ES-I3 (cell line): ENCODE measurements around the gene ARID5B.

Experiments used
- H3K36me3 ChIP-seq: 2 replicates; pipeline ENCODE4 v1.6.1; 2013; ENCODE audit warnings: mild to moderate bottlenecking, low read length, control low read depth, moderate library complexity; ENCODE audit not compliant: insufficient read depth
- H3K4me1 ChIP-seq: 2 replicates; pipeline ENCODE4 v1.6.1; 2013; ENCODE audit warnings: mild to moderate bottlenecking, control low read depth, low read length; ENCODE audit not compliant: insufficient read depth
- H3K9ac ChIP-seq: 2 replicates; pipeline ENCODE4 v1.6.1; 2013; ENCODE audit warnings: low read depth, mild to moderate bottlenecking, low read length, moderate library complexity
- H3K9me3 ChIP-seq: 2 replicates; pipeline ENCODE4 v1.6.1; 2013; ENCODE audit warnings: mild to moderate bottlenecking, low read length, moderate library complexity; ENCODE audit not compliant: control insufficient read depth, insufficient read depth

Gene ARID5B

GRCh38 chr10:61896854-61897661 lies 4.4 kb upstream of the ARID5B start:
- H3K4me1 ChIP-seq: peaks cover 17% of the 10 kb centered on the region
- H3K9me3 ChIP-seq: no peaks in the 10 kb centered on the region
- no peaks in the 10 kb centered on the region for H3K36me3 ChIP-seq
- H3K9ac ChIP-seq: peak overlapping the region; percentile 63

- Histone ChIP-seq H3K36me3 (no peaks in the 10 kb centered on the region), H3K9ac (peak overlapping the region; percentile 63), H3K4me1 (peaks cover 17% of the 10 kb centered on the region), H3K9me3 (no peaks in the 10 kb centered on the region)
These were observed 3.6 kb upstream of the ARID5B start for GRCh38 chr10:61897671-61898434.

GRCh38 chr10:61898435-61898778 lies 3.1 kb upstream of the ARID5B start:
- no peaks in the 10 kb centered on the region for H3K36me3 ChIP-seq
- H3K4me1 ChIP-seq: peaks cover 17% of the 10 kb centered on the region
- H3K9ac ChIP-seq: 0 out of 2 replicates have a peak overlapping the region, but pooled peaks have one; percentile 2
- H3K9me3 ChIP-seq: no peaks in the 10 kb centered on the region

- Histone ChIP-seq H3K4me1 (peaks cover 17% of the 10 kb centered on the region), H3K36me3 (no peaks in the 10 kb centered on the region), H3K9me3 (no peaks in the 10 kb centered on the region), H3K9ac (peak overlapping the region; percentile 29; the same call in 1 of the 2 replicates)
These were observed 2.4 kb upstream of the ARID5B start for GRCh38 chr10:61899069-61899531.

- peak overlapping the region; percentile 75; the same call in 1 of the 2 replicates for H3K9ac ChIP-seq
- H3K9me3 ChIP-seq: no peaks in the 10 kb centered on the region
- H3K36me3 ChIP-seq: no peaks in the 10 kb centered on the region
- peaks cover 17% of the 10 kb centered on the region for H3K4me1 ChIP-seq
These were observed 1.9 kb upstream of the ARID5B start for GRCh38 chr10:61899663-61899996.

GRCh38 chr10:61899997-61900828 lies 1.3 kb upstream of the ARID5B start:
- Histone ChIP-seq H3K9ac (peak overlapping the region; percentile 75; the same call in 1 of the 2 replicates), H3K9me3 (no peaks in the 10 kb centered on the region), H3K36me3 (no peaks in the 10 kb centered on the region), H3K4me1 (peaks cover 17% of the 10 kb centered on the region)

GRCh38 chr10:61901829-61902444 lies 438 bp downstream of the ARID5B start:
- H3K9ac ChIP-seq: peak overlapping the region; percentile 59

GRCh38 chr10:61902445-61903220 lies 1.1 kb downstream of the ARID5B start:
- Histone ChIP-seq H3K4me1 (peaks cover 17% of the 10 kb centered on the region), H3K36me3 (no peaks in the 10 kb centered on the region), H3K9me3 (no peaks in the 10 kb centered on the region), H3K9ac (peak overlapping the region; percentile 59)

More at GRCh38 chr10:61901829-61902444, 438 bp downstream of the ARID5B start:
- Histone ChIP-seq H3K9me3 (no peaks in the 10 kb centered on the region), H3K36me3 (no peaks in the 10 kb centered on the region), H3K4me1 (peaks cover 17% of the 10 kb centered on the region)

- peak overlapping the region; percentile 83 for H3K9ac ChIP-seq
- H3K36me3 ChIP-seq: no peaks in the 10 kb centered on the region
- H3K4me1 ChIP-seq: peaks cover 9% of the 10 kb centered on the region
- no peaks in the 10 kb centered on the region for H3K9me3 ChIP-seq
These were observed 1.9 kb downstream of the ARID5B start for GRCh38 chr10:61903221-61903927.

- no peaks in the 10 kb centered on the region for H3K9me3 ChIP-seq
- H3K9ac ChIP-seq: peak overlapping the region; percentile 83; the same call in 1 of the 2 replicates
- H3K4me1 ChIP-seq: peaks cover 8% of the 10 kb centered on the region; the same call in 1 of the 2 replicates
- H3K36me3 ChIP-seq: no peaks in the 10 kb centered on the region
These were observed 2.4 kb downstream of the ARID5B start for GRCh38 chr10:61903928-61904344.

GRCh38 chr10:61904733-61905725 lies 3.5 kb downstream of the ARID5B start:
- Histone ChIP-seq H3K36me3 (no peaks in the 10 kb centered on the region), H3K9ac (peak overlapping the region; percentile 83; the same call in 1 of the 2 replicates), H3K4me1 (no peaks in the 10 kb centered on the region), H3K9me3 (no peaks in the 10 kb centered on the region)
